SK-N-SH (cell line): ENCODE data around the gene FLOT1. TPM values are rescaled to one million over a fixed set of nuclear protein-coding genes. Genes with fewer than 3 reads are reported as not detected.

ENCODE experiments used
- CTCF ChIA-PET: fragments of 300-600, 350-600 bp; formaldehyde crosslinking; extraction: SDS; loops from one replicate; lab custom pipeline; 2021; lab: Yijun Ruan, JAX
- POLR2A ChIA-PET: fragments of 350-600 bp; sonication (Branson Sonifier 250); formaldehyde crosslinking; extraction: SDS; loops from one replicate; lab custom pipeline; 2020; ENCODE audit warnings: antibody characterized with exemption, inconsistent platforms; lab: Yijun Ruan, JAX
- DNase-seq: peaks from one replicate; pipeline ENCODE4 v3.0.0; 2012
- H2AFZ ChIP-seq: fragments of 200-600 bp; sonication (generic); 2 replicates; pipeline ENCODE4 v1.8.1; 2016; ENCODE audit warnings: antibody characterized with exemption, mild to moderate bottlenecking, low read depth
- H3F3A ChIP-seq: fragments of 200-600 bp; sonication (generic); replicated peaks from 2 replicates; pipeline ENCODE3; 2016; ENCODE audit warnings: antibody characterized with exemption, mild to moderate bottlenecking; ENCODE audit not compliant: insufficient read depth
- H3K27ac ChIP-seq, 2 experiments: fragments of 200-500 bp in 1 of 2; fragments of 200-600 bp in 1 of 2; sonication (Bioruptor generic) in 1 of 2; sonication (generic), shearing (Covaris generic) in 1 of 2; 2 replicates each; pipeline versions ENCODE4 v1.5.1 to v1.6.1; 2014 to 2016; ENCODE audit warnings: low read depth in 2 of 2, inconsistent platforms in 1 of 2, low read length in 1 of 2, mild to moderate bottlenecking in 1 of 2, mixed read lengths in 1 of 2
- H3K27me3 ChIP-seq: fragments of 200-600 bp; sonication (generic), shearing (Covaris generic); 2 replicates; pipeline ENCODE4 v1.6.1; 2016; ENCODE audit warnings: mixed run types; ENCODE audit not compliant: insufficient read depth
- H3K36me3 ChIP-seq, 2 experiments: fragments of 200-500 bp in 1 of 2; fragments of 200-600 bp in 1 of 2; sonication (Bioruptor generic) in 1 of 2; sonication (generic) in 1 of 2; replicated peaks in 1 of 2; 2 replicates each; pipeline versions ENCODE3 to v1.5.1; 2014 to 2016; ENCODE audit warnings: low read length in 1 of 2, mild to moderate bottlenecking in 1 of 2; ENCODE audit not compliant: insufficient read depth in 2 of 2, control insufficient read depth in 1 of 2
- H3K4me1 ChIP-seq, 2 experiments: fragments of 200-500 bp in 1 of 2; fragments of 200-600 bp in 1 of 2; sonication (Bioruptor generic) in 1 of 2; sonication (generic), shearing (Covaris generic) in 1 of 2; 2 replicates each; pipeline versions ENCODE4 v1.5.1 to v1.6.1; 2014 to 2016; ENCODE audit warnings: low read depth in 1 of 2, low read length in 1 of 2, mixed run types in 1 of 2; ENCODE audit not compliant: insufficient read depth in 2 of 2, control insufficient read depth in 1 of 2
- H3K4me2 ChIP-seq: fragments of 200-600 bp; sonication (generic), shearing (Covaris generic); 2 replicates; pipeline ENCODE4 v1.6.1; 2017; ENCODE audit warnings: mixed run types
- H3K4me3 ChIP-seq, 2 experiments: fragments of 200-500 bp in 1 of 2; fragments of 200-600 bp in 1 of 2; sonication (Bioruptor generic) in 1 of 2; sonication (generic), shearing (Covaris generic) in 1 of 2; 2 replicates each; pipeline versions ENCODE4 v1.5.1 to v1.8.1; 2014 to 2016; ENCODE audit warnings: low read depth in 2 of 2, inconsistent platforms in 1 of 2, low read length in 1 of 2, mild to moderate bottlenecking in 1 of 2, mixed read lengths in 1 of 2, moderate library complexity in 1 of 2
- H3K79me2 ChIP-seq: fragments of 200-600 bp; sonication (generic); 2 replicates; pipeline ENCODE4 v1.8.1; 2017; ENCODE audit warnings: mild to moderate bottlenecking; ENCODE audit not compliant: insufficient read depth
- H3K9ac ChIP-seq: fragments of 200-600 bp; sonication (generic); 2 replicates; pipeline ENCODE4 v1.6.1; 2017; ENCODE audit warnings: mixed run types
- H3K9me2 ChIP-seq: fragments of 200-600 bp; sonication (generic); 2 replicates; pipeline ENCODE4 v1.6.1; 2017; ENCODE audit warnings: mixed run types
- H3K9me3 ChIP-seq: fragments of 200-600 bp; sonication (generic); 2 replicates; pipeline ENCODE4 v1.6.1; 2017; ENCODE audit warnings: mixed run types, mild to moderate bottlenecking, moderate library complexity
- H4K20me1 ChIP-seq: fragments of 200-600 bp; sonication (generic); 2 replicates; pipeline ENCODE4 v1.6.1; 2017; ENCODE audit warnings: mild to moderate bottlenecking, mixed run types; ENCODE audit not compliant: insufficient read depth
- ELF1 ChIP-seq: IDR thresholded peaks from 2 replicates; pipeline ENCODE4 v1.4.0; 2012
- EZH2phosphoT487 ChIP-seq: fragments of 200-600 bp; sonication (generic); IDR thresholded peaks from 2 replicates; pipeline ENCODE4 v1.6.1; 2017; ENCODE audit warnings: low read depth, mixed run types, mild to moderate bottlenecking, antibody characterized with exemption, moderate library complexity, borderline replicate concordance
- GABPA ChIP-seq: IDR thresholded peaks from 2 replicates; pipeline ENCODE4 v1.4.0; 2012; ENCODE audit warnings: low read depth, mild to moderate bottlenecking
- IRF3 ChIP-seq: fragments of 150-350 bp; IDR thresholded peaks from 2 replicates; pipeline ENCODE4 v1.6.1; 2016; ENCODE audit warnings: mild to moderate bottlenecking, low read depth, low read length
- JUND ChIP-seq: IDR thresholded peaks from 2 replicates; pipeline ENCODE4 v1.4.0; 2012
- MXI1 ChIP-seq: IDR thresholded peaks from 2 replicates; pipeline ENCODE4 v1.6.1; 2012; ENCODE audit warnings: mild to moderate bottlenecking, low read depth, low read length, improper control_type of control experiment
- NFIC ChIP-seq: IDR thresholded peaks from 2 replicates; pipeline ENCODE4 v1.4.0; 2012; ENCODE audit warnings: borderline replicate concordance
- NRF1 ChIP-seq: IDR thresholded peaks from 2 replicates; pipeline ENCODE4 v1.6.1; 2012; ENCODE audit warnings: low read depth, mild to moderate bottlenecking, low read length
- POLR2AphosphoS5 ChIP-seq: IDR thresholded peaks from 2 replicates; pipeline ENCODE4 v1.6.1; 2012; ENCODE audit warnings: low read depth, low read length
- RCOR1 ChIP-seq: fragments of 150-350 bp; IDR thresholded peaks from 2 replicates; pipeline ENCODE4 v1.6.1; 2017; ENCODE audit warnings: antibody characterized with exemption, low read length
- REST ChIP-seq: IDR thresholded peaks from 2 replicates; pipeline ENCODE4 v1.6.1; 2012; ENCODE audit warnings: mild to moderate bottlenecking, low read depth, low read length, moderate library complexity
- RXRA ChIP-seq: IDR thresholded peaks from 2 replicates; pipeline ENCODE4 v1.4.0; 2012; ENCODE audit warnings: low read depth, mild to moderate bottlenecking, borderline replicate concordance
- SIN3A ChIP-seq: IDR thresholded peaks from 2 replicates; pipeline ENCODE4 v1.6.1; 2012; ENCODE audit warnings: low read depth, mild to moderate bottlenecking, low read length, moderate library complexity, borderline replicate concordance
- TCF12 ChIP-seq: IDR thresholded peaks from 2 replicates; pipeline ENCODE4 v1.4.0; 2012
- TEAD4 ChIP-seq: IDR thresholded peaks from 2 replicates; pipeline ENCODE4 v1.4.0; 2012; ENCODE audit warnings: mild to moderate bottlenecking, borderline replicate concordance; ENCODE audit not compliant: insufficient read depth
- YY1 ChIP-seq: IDR thresholded peaks from 2 replicates; pipeline ENCODE4 v1.4.0; 2012; ENCODE audit warnings: low read depth, mild to moderate bottlenecking
- WGBS: methylation state at CpG from one replicate; pipeline ENCODE4 v1.1.6; 2017; ENCODE audit warnings: low lambda C conversion rate; 5-methylcytosine and 5-hydroxymethylcytosine counted together
- polyA plus RNA-seq, 3 experiments: library from polyadenylated mRNA; depleted of rRNA; stranded (reverse); fragments of >200 nt; gene quantifications; 2 replicates each; pipeline ENCODE4 v1.2.3, GENCODE V29; 2012
- TF ChIP-seq, protein P1 (sequence below): IDR thresholded peaks from 2 replicates; pipeline ENCODE4 v1.4.0; 2012; ENCODE audit warnings: low read depth, borderline replicate concordance
- TF ChIP-seq, protein P2 (sequence below): IDR thresholded peaks from 2 replicates; pipeline ENCODE4; 2012
- TF ChIP-seq, protein P3 (sequence below): IDR thresholded peaks from 2 replicates; pipeline ENCODE4 v1.4.0; 2012; ENCODE audit warnings: low read depth

FLOT1 gene
- polyA plus RNA-seq, 1 of the 3 experiments (the other 2 are of a cell fraction): 462 TPM

- 97% methylated on average over 4 of the region's 4 CpGs for WGBS
- no peak overlapping the region for H2AFZ ChIP-seq
- POLR2A ChIA-PET: no interaction called here
Observed at GRCh38 chr6:30761791-30762429, 19.4 kb upstream of the FLOT1 start.

GRCh38 chr6:30760549-30760948, 18.1 kb upstream of the FLOT1 start:
- no peak for DNase-seq
- Histone ChIP-seq H2AFZ (no peak overlapping the region), H3K9me3 (no peaks in the 10 kb centered on the region), H4K20me1 (no peaks in the 10 kb centered on the region), H3K79me2 (no peaks in the 10 kb centered on the region), H3K4me2 (no peak overlapping the region), H3K4me3 (no peak overlapping the region), H3K36me3 (no peaks in the 10 kb centered on the region), H3K9me2 (no peaks in the 10 kb centered on the region), H3F3A (peaks cover 26% of the 10 kb centered on the region), H3K9ac (no peak overlapping the region)
- WGBS: 94% methylated on average over 8 of the region's 8 CpGs
- ChIA-PET POLR2A (no interaction called here), CTCF (interaction anchor here (1.0 to 2.3 kb wide), 2 partner anchors 20 to 81 kb away, joined by 3 to 5 read pairs; no protein-coding TSS in a partner anchor)
- TF ChIP-seq RXRA: no peak
- TF ChIP-seq, protein P1, sequence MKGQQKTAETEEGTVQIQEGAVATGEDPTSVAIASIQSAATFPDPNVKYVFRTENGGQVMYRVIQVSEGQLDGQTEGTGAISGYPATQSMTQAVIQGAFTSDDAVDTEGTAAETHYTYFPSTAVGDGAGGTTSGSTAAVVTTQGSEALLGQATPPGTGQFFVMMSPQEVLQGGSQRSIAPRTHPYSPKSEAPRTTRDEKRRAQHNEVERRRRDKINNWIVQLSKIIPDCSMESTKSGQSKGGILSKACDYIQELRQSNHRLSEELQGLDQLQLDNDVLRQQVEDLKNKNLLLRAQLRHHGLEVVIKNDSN: no peak
- TF ChIP-seq ELF1: no peak
- TF ChIP-seq SIN3A: no peak
- TF ChIP-seq MXI1: no peak
- TF ChIP-seq YY1: no peak
- no peak for TF ChIP-seq JUND
- TF ChIP-seq, protein P2, sequence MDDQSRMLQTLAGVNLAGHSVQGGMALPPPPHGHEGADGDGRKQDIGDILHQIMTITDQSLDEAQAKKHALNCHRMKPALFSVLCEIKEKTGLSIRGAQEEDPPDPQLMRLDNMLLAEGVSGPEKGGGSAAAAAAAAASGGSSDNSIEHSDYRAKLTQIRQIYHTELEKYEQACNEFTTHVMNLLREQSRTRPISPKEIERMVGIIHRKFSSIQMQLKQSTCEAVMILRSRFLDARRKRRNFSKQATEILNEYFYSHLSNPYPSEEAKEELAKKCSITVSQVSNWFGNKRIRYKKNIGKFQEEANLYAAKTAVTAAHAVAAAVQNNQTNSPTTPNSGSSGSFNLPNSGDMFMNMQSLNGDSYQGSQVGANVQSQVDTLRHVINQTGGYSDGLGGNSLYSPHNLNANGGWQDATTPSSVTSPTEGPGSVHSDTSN: no peak
- TF ChIP-seq EZH2phosphoT487: no peak
- TF ChIP-seq, protein P3, sequence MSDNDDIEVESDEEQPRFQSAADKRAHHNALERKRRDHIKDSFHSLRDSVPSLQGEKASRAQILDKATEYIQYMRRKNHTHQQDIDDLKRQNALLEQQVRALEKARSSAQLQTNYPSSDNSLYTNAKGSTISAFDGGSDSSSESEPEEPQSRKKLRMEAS: no peak
- TF ChIP-seq NFIC: no peak
- TF ChIP-seq NRF1: no peak
- no peak for TF ChIP-seq TEAD4
- no peak for TF ChIP-seq IRF3
- TF ChIP-seq REST: no peak
- no peak for TF ChIP-seq POLR2AphosphoS5
- TF ChIP-seq RCOR1: no peak
- TF ChIP-seq, all 33 proteins: peak for 0
- Histone ChIP-seq H3K27me3 (no peaks in the 10 kb centered on the region), H3K4me1 (peaks cover 9 to 24% of the 10 kb centered on the region in 2 experiments; a peak in 3 of 4 replicates), H3K27ac (peak overlapping the region in 1 of 2 experiments; percentile 93; a peak in 2 of 4 replicates)

More at GRCh38 chr6:30761791-30762429, 19.4 kb upstream of the FLOT1 start:
- no peak overlapping the region for H3K4me3 ChIP-seq
- H3K9me2 ChIP-seq: no peaks in the 10 kb centered on the region
- H3K79me2 ChIP-seq: no peaks in the 10 kb centered on the region
- H3K9me3 ChIP-seq: no peaks in the 10 kb centered on the region
- peaks cover 14 to 24% of the 10 kb centered on the region in 2 experiments; a peak in 3 of 4 replicates for H3K4me1 ChIP-seq
- no peaks in the 10 kb centered on the region for H4K20me1 ChIP-seq
- H3K36me3 ChIP-seq: no peaks in the 10 kb centered on the region
- TF ChIP-seq GABPA (no peak), ELF1 (no peak), MXI1 (no peak), TCF12 (no peak)
- TF ChIP-seq, protein P3: no peak
- H3K27ac ChIP-seq: no peak overlapping the region
- no peaks in the 10 kb centered on the region for H3K27me3 ChIP-seq
- H3F3A ChIP-seq: peaks cover 26% of the 10 kb centered on the region
- H3K9ac ChIP-seq: no peak overlapping the region
- H3K4me2 ChIP-seq: no peak overlapping the region
- CTCF ChIA-PET: interaction anchor here (0.7 kb wide), 1 partner anchor 20 kb away, joined by 3 read pairs; the partner anchor contains the start of gene FLOT1
- DNase-seq: no peak
